Measurements from ENCODE around the gene PLK4. TPM values are rescaled to one million over a fixed set of nuclear protein-coding genes. Genes with fewer than 3 reads are reported as not detected.
A peak's percentile ranks its signal among the peaks of the same experiment; 100 is the strongest.

Gene PLK4
- total and polyA plus RNA-seq, 2 experiments from 2014 or later, result 25.5 to 38.7 TPM

- TF ChIP-seq CREB1 (CRISPR knock-in tag; IDR thresholded peaks at IDR 0.05; ENCODE audit: low read depth), result no peak
- TF ChIP-seq ZNF114 (CRISPR knock-in tag; IDR thresholded peaks at IDR 0.05), result no peak
- no peak for TF ChIP-seq ZNF462 (CRISPR knock-in tag; IDR thresholded peaks at IDR 0.05)
- no peak for TF ChIP-seq POLR2AphosphoS5 (IDR thresholded peaks at IDR 0.05; ENCODE audit: low read depth)
- TF ChIP-seq JUNB (IDR thresholded peaks at IDR 0.05; ENCODE audit: unreplicated experiment), result no peak
Measured at GRCh38 chr4:127844601-127845116, 36.0 kb upstream of the PLK4 start (continued).

GRCh38 chr4:127846061-127846460 lies 34.6 kb upstream of the PLK4 start:
- peaks cover 14% of the 10 kb centered on the region for H3K79me2 ChIP-seq (replicated peaks; ENCODE audit: insufficient read depth)
- H3K27me3 ChIP-seq (ENCODE audit: insufficient read depth), result no peaks in the 10 kb centered on the region
- H3K27ac ChIP-seq (ENCODE audit: low read depth), result no peak overlapping the region
- no peak overlapping the region for H3K27ac Mint-ChIP-seq
- peaks cover 20% of the 10 kb centered on the region for H3K4me1 Mint-ChIP-seq
- peaks cover 4% of the 10 kb centered on the region; the same call in 1 of the 2 replicates for H3K9me2 ChIP-seq (ENCODE audit: insufficient read depth)
- H3K36me3 ChIP-seq (ENCODE audit: insufficient read depth), result no peaks in the 10 kb centered on the region
- DNase-seq (ENCODE audit: low spot score) (no peak), ATAC-seq (peak; percentile 47)
- no peak overlapping the region for H3K4me2 ChIP-seq
- no peak for TF ChIP-seq CTCF (conservative IDR thresholded peaks at IDR 0.05; ENCODE audit: low read depth in 2 of 2)
- TF ChIP-seq CREB1 (CRISPR knock-in tag; IDR thresholded peaks at IDR 0.05; ENCODE audit: low read depth), result no peak
- TF ChIP-seq ZNF331 (CRISPR knock-in tag; IDR thresholded peaks at IDR 0.05; ENCODE audit: low read depth), result no peak
- no peak for TF ChIP-seq POLR2AphosphoS5 (IDR thresholded peaks at IDR 0.05; ENCODE audit: low read depth)
- no peak for TF ChIP-seq JUNB (IDR thresholded peaks at IDR 0.05; ENCODE audit: unreplicated experiment)
- TF ChIP-seq EZH2 (IDR thresholded peaks at IDR 0.05; ENCODE audit: low read depth, unreplicated experiment), result no peak
- TF ChIP-seq EZH2phosphoT487 (IDR thresholded peaks at IDR 0.05; ENCODE audit: unreplicated experiment), result no peak
- TF ChIP-seq ETS1 (IDR thresholded peaks at IDR 0.05), result no peak
- no peak overlapping the region for H3K4me3 ChIP-seq
- H3K36me3 Mint-ChIP-seq (ENCODE audit: low read depth), result peaks cover 37% of the 10 kb centered on the region
- no peaks in the 10 kb centered on the region for H4K20me1 ChIP-seq (replicated peaks; ENCODE audit: insufficient read depth)
- peaks cover 34% of the 10 kb centered on the region for H3K9me3 Mint-ChIP-seq
- no peak overlapping the region for H3K4me3 Mint-ChIP-seq
- no peaks in the 10 kb centered on the region for H3F3A ChIP-seq (replicated peaks; ENCODE audit: low read depth)
- no peaks in the 10 kb centered on the region for H3K4me1 ChIP-seq (ENCODE audit: insufficient read depth)
- H2AFZ ChIP-seq, result no peak overlapping the region
- peaks cover 16% of the 10 kb centered on the region for H3K27me3 Mint-ChIP-seq (ENCODE audit: insufficient read depth, low read depth, poor library complexity)

Data from GM23338 (cell line).